ENCODE measurements around the gene SLC5A2.
"Not testable (repeated sequence)": the region's sequence is repeated elsewhere in the genome, so short reads cannot be mapped to it uniquely, and the experiment has no call there.

Gene SLC5A2

GRCh38 chr16:31501966-31502348 is 19.0 kb downstream of the SLC5A2 start:
- DNase-seq, result no peak

GRCh38 chr16:31502981-31503380 is 20.1 kb downstream of the SLC5A2 start:
- no peak for DNase-seq

DNA sequence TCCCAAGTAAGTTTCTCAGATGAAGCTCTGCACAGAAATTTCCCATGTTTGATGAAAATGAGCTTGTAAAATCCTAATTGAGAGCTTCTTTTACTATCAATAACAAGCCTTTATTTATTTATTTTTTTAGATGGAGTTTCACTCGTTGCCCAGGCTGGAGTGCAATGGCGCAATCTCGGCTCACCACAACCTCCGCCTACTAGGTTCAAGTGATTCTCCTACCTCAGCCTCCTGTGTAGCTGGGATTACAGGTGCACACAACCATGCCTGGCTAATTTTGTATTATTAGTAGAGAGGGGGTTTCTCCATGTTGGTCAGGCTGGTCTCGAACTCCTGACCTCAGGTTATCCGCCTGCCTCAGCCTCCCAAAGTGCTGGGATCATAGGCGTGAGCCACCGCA is 20.6 kb downstream of the SLC5A2 start:
- not testable (repeated sequence) for DNase-seq

GRCh38 chr16:31504159-31504558 is 21.2 kb downstream of the SLC5A2 start:
- DNase-seq, result no peak

DNA sequence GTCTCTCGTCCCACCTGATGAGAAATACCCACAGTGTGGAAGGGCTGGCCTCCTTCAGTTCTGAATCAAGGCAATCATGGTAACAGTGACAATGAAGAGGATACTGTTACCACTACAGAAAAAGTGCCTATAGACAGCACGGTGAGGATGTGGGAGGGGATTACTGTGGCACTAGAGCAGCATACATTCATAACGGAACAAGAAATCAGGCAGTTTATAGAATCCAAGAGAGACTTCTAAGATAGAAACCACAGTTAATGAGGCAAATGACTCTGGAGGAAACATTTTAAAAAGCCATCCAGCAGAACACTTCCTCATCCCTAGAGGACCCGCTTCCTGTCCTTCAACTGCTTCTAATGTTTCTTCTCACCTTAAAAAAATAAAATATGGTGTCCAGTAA is 22.6 kb downstream of the SLC5A2 start:
- DNase-seq, result peak; percentile 5

GRCh38 chr16:31507617-31507928 is 24.6 kb downstream of the SLC5A2 start:
- no peak for DNase-seq

DNA sequence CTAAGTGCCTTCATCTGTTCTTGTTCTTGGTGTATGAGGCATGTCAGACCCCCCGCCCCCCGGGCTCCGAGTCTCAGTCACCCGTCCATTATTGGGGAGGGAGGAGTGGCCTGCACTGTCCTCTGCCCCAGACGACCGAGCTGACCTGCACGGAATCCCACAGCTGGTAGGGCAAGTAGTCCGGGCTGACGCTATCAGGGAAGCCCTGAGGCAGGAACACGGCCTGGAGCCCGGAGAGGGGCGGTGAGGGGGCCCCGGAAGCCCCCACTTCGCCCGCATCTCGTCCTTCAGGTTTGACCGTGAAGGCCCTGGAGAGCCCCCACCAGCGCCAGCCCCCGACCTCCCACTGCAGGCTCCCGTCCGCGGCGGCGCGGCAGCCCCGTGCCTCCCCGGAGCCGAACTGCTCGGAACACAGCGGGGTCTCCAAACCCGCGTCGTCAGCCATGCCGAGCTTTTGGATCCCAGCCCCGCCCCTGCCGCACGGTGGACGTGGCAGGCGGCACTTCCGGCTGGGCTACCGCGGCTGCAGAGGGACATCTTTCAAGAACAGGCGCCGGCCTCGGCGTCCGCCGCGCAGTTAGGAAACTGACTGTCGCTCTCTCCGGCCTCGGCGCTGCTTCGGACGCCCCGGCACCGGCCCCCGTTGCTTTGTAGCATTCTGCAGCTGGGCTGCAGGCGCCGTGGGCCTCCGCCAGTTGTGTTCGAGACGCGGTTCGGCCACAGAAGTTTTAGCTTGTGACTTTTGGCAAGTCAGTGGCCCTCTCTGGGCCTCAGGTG is 25.2 kb downstream of the SLC5A2 start, which contains the start of gene RUSF1:
RUSF1 (minus strand) TSS at position 463 of the 777 bp plus-strand sequence; CDS start at position 445, 18 bp downstream.
- peak; percentile 94 for DNase-seq

- DNase-seq, result peak; percentile 23
Measured at GRCh38 chr16:31508706-31509195, 25.8 kb downstream of the SLC5A2 start.

DNA sequence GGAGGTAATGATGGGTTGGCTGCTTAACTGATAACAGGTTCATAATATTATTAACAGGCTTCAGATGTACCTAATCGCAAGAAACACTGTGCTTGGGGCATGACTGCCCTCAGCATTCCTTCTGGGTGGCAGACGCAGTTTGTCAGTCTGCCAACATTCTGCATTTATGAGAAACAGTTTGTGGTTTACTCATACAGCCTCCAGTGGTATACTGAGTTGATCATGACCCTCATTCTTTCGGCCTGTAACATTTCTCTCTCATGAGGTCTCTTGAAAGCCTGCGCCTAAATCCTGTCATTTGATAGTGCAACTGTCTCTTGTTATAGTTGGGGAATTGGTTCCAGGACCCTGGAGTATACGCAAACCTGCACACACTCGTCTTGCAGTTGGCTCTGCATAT is 30.2 kb downstream of the SLC5A2 start:
- DNase-seq, result no peak

- no peak for DNase-seq
Measured at GRCh38 chr16:31513884-31514283, 31.0 kb downstream of the SLC5A2 start.

GRCh38 chr16:31517800-31518402 is 35.0 kb downstream of the SLC5A2 start:
- DNase-seq, result no peak

GRCh38 chr16:31519759-31520431 is 37.0 kb downstream of the SLC5A2 start:
- no peak for DNase-seq

- DNase-seq, result no peak
Measured at GRCh38 chr16:31521368-31521767, 38.4 kb downstream of the SLC5A2 start.

DNA sequence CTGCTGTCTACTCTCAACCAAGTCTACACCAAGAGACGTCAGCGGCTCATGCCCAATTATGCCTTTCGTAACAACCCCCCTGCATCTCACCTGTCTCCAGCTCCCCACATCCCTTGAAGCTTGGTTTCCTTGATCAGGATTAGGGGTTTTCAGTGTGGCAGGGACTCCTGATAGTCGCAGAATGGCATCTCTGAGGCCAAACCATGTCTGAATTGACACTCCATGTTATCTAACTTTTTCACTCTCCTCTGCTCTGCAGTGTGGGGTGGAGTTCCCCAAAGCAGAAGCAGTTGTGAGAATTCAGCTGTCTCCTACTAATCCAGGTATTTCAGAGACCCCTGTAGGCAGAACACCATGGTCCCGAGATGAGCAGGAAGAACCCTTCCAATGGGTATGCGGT is 39.1 kb downstream of the SLC5A2 start:
- DNase-seq, result no peak

DNA sequence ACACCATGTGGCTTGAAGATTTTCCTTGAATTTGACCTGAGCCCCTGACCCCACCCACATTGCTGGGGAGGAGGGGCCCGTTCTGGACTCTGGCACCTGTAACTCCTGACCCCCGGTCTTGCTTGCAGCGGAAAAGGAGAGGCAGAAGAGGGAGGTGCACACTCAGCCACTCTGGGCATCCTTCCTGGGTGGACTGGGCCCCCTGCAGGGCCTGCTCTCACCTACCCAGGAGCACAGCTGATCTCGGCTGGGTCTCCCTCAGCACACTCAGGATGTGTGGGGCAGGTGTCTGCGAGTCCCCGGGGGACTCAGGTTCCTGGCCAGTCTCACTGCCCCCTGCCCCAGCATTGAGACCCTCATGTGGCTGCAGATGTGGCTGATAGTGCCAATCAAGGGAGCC is 40.8 kb downstream of the SLC5A2 start:
- not testable (repeated sequence) for DNase-seq

DNA sequence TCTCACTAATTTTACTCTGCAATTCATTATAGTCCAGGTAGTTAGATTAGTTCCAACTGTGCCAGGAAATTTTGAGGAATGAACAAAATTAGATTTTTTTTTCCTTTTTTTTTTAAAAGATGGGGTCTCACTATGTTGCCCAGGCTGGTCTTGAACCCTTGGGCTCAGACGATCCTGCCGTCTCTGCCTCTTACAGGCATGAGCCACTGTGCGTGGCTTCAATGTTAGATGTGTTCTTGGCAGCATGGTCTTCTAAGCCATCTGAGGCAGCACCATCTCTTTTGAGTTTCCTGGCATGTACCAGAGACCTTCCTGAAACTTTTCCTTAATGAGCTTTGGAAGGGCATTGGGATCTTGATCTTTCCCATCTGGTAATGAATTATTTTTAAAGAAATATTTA is 42.2 kb downstream of the SLC5A2 start:
- no peak for DNase-seq

GRCh38 chr16:31527734-31528274 is 44.9 kb downstream of the SLC5A2 start, which contains the start of gene AHSP:
Gene AHSP (plus strand): TSS chr16:31527900. CDS start chr16:31528140, 240 bp downstream.
- DNase-seq, result no peak

- no peak for DNase-seq
Measured at GRCh38 chr16:31528523-31529107, 45.7 kb downstream of the SLC5A2 start.

- no peak for DNase-seq
Measured at GRCh38 chr16:31529108-31529936, 46.4 kb downstream of the SLC5A2 start.

GRCh38 chr16:31529937-31530312 is 47.0 kb downstream of the SLC5A2 start:
- no peak for DNase-seq

GRCh38 chr16:31530405-31530804 is 47.5 kb downstream of the SLC5A2 start:
- no peak for DNase-seq

- DNase-seq, result no peak
Measured at GRCh38 chr16:31531096-31531495, 48.2 kb downstream of the SLC5A2 start.
